Measurements from ENCODE around the gene CEP70. TPM values are rescaled to one million over a fixed set of nuclear protein-coding genes. Genes with fewer than 3 reads are reported as not detected.

CEP70 gene
- total and polyA plus RNA-seq, 2 of the 13 experiments (the other 11 are each of a cell fraction or from before 2014, with no cell fraction given), result 4.0 to 22.3 TPM

DNA sequence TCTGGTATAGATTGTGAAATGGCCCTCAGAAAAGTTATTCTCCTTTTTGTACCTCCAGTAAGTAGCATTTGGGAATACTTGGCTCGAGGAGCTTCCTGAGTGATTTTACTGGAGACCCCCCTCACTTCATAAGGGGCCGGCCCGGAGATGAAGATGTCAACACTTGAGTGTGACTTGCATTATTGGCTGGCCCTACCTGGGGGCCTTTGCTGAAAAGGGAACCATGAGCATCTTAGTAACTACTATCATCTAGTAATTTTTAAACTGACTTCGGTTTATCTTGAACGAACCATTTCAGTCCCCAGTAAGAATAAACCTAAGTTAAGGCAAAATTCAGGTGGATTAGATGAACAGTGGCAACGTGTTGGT, 15.8 kb upstream of the CEP70 start (continued):
- TF ChIP-seq, protein P1, sequence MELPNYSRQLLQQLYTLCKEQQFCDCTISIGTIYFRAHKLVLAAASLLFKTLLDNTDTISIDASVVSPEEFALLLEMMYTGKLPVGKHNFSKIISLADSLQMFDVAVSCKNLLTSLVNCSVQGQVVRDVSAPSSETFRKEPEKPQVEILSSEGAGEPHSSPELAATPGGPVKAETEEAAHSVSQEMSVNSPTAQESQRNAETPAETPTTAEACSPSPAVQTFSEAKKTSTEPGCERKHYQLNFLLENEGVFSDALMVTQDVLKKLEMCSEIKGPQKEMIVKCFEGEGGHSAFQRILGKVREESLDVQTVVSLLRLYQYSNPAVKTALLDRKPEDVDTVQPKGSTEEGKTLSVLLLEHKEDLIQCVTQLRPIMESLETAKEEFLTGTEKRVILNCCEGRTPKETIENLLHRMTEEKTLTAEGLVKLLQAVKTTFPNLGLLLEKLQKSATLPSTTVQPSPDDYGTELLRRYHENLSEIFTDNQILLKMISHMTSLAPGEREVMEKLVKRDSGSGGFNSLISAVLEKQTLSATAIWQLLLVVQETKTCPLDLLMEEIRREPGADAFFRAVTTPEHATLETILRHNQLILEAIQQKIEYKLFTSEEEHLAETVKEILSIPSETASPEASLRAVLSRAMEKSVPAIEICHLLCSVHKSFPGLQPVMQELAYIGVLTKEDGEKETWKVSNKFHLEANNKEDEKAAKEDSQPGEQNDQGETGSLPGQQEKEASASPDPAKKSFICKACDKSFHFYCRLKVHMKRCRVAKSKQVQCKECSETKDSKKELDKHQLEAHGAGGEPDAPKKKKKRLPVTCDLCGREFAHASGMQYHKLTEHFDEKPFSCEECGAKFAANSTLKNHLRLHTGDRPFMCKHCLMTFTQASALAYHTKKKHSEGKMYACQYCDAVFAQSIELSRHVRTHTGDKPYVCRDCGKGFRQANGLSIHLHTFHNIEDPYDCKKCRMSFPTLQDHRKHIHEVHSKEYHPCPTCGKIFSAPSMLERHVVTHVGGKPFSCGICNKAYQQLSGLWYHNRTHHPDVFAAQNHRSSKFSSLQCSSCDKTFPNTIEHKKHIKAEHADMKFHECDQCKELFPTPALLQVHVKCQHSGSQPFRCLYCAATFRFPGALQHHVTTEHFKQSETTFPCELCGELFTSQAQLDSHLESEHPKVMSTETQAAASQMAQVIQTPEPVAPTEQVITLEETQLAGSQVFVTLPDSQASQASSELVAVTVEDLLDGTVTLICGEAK (IDR thresholded peaks at IDR 0.05), result no peak
- TF ChIP-seq, protein P1 (CRISPR knock-in tag; IDR thresholded peaks at IDR 0.05), result no peak
- TF ChIP-seq ZNF496 (CRISPR knock-in tag; IDR thresholded peaks at IDR 0.05; ENCODE audit: insufficient replicate concordance) (no peak), CEBPB (IDR thresholded peaks at IDR 0.05; ENCODE audit: borderline replicate concordance, low read depth, low read length) (no peak), AHR (CRISPR knock-in tag; IDR thresholded peaks at IDR 0.05) (no peak), GATAD1 (CRISPR knock-in tag; IDR thresholded peaks at IDR 0.05) (no peak)
